Inferior parietal cortex (tissue), 1 donor: ENCODE results near the gene PTPRS.
A peak's percentile ranks its signal among the peaks of the same experiment; 100 is the strongest.

Experiments
- DNase-seq: peaks from one replicate; pipeline ENCODE4 v3.0.0-alpha.2; 2016; ENCODE audit errors: extremely low spot score

Gene PTPRS

GRCh38 chr19:5309438-5310204 lies 31.0 kb downstream of the PTPRS start:
- no peak for DNase-seq

- peak; percentile 67 for DNase-seq
Observed at GRCh38 chr19:5308451-5309437, 31.9 kb downstream of the PTPRS start.

GRCh38 chr19:5307655-5308054 lies 33.0 kb downstream of the PTPRS start:
- no peak for DNase-seq

GRCh38 chr19:5305163-5305562 lies 35.4 kb downstream of the PTPRS start:
- DNase-seq, result no peak

- DNase-seq, result no peak
Observed at GRCh38 chr19:5304486-5304885, 36.1 kb downstream of the PTPRS start.

- no peak for DNase-seq
Observed at GRCh38 chr19:5303208-5303607, 37.4 kb downstream of the PTPRS start.

- DNase-seq, result no peak
Observed at GRCh38 chr19:5302396-5302795, 38.2 kb downstream of the PTPRS start.

GRCh38 chr19:5299137-5299536 lies 41.5 kb downstream of the PTPRS start:
- no peak for DNase-seq

- no peak for DNase-seq
Observed at GRCh38 chr19:5298471-5298901, 42.1 kb downstream of the PTPRS start.

GRCh38 chr19:5297272-5297669 lies 43.3 kb downstream of the PTPRS start:
- no peak for DNase-seq

- DNase-seq, result no peak
Observed at GRCh38 chr19:5296457-5297271, 43.9 kb downstream of the PTPRS start.

- no peak for DNase-seq
Observed at GRCh38 chr19:5296021-5296420, 44.6 kb downstream of the PTPRS start.

- DNase-seq, result no peak
Observed at GRCh38 chr19:5294403-5295160, 46.0 kb downstream of the PTPRS start.

GRCh38 chr19:5293612-5294378 lies 46.8 kb downstream of the PTPRS start:
- no peak for DNase-seq

GRCh38 chr19:5292822-5293611 lies 47.6 kb downstream of the PTPRS start:
- DNase-seq, result peak; percentile 51

- no peak for DNase-seq
Observed at GRCh38 chr19:5292453-5292821, 48.2 kb downstream of the PTPRS start.

GRCh38 chr19:5291588-5292193 lies 48.9 kb downstream of the PTPRS start:
- DNase-seq, result no peak
